HG02943 (cell line): ENCODE measurements around the gene DHTKD1.
"Not testable (repeated sequence)": the region's sequence is repeated elsewhere in the genome, so short reads cannot be mapped to it uniquely, and the experiment has no call there.

Experiments used
- ATAC-seq: cut with Tn5 transposase; IDR thresholded peaks from one replicate; pipeline ENCODE4 v1.9.1; 2021; ENCODE audit warnings: mild to moderate bottlenecking, low read depth, moderate library complexity; ENCODE audit not compliant: unreplicated experiment

DHTKD1 gene

DNA sequence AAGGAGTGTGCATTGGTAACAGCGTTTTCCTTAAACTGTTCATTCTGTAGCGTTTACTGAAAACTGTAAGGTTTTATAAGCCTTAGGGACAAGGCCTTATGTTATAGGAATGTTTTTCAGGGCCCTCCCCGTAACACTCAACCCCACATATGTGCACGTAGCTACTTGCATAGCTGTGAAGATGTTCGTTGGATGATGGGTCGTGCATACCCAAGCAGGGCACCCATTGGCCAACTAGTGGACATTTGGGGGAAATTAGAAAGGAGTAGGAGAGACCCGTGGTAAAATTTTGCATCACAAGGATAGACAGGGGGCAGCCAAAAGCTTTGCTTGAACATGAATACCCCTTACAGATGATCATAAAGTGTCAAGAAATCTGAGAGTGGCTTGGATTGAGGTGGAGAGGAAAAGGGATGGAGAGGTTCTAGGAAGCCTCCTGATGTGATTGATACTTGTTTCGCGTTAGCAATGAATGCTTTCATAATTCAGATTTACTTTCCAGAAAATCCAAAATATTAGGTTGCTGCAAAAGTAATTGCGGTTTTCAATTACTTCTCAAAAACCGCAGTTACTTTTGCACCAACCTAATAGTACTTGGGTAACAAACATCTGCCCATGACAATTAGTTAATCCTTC is 61.6 kb downstream of the DHTKD1 start:
- ATAC-seq = peak; percentile 47

DNA sequence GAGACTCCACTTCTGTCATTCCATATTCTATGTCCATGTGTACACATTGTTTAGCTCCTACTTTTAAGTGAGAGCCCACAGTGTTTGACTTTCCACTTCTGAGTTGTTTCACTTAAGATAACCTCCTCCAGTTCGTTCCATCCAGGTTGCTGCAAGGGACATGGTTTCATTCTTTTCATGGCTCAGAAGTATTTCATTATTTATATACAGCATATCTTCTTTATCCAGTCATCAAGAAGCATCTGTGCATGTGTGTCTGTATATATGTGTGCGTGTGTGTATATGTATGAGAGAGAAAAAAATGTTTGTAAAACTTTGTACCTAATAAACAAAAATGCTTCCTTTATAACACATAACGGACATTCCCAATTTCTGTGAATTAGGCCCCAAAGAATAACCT is 66.9 kb downstream of the DHTKD1 start:
- ATAC-seq = no peak

DNA sequence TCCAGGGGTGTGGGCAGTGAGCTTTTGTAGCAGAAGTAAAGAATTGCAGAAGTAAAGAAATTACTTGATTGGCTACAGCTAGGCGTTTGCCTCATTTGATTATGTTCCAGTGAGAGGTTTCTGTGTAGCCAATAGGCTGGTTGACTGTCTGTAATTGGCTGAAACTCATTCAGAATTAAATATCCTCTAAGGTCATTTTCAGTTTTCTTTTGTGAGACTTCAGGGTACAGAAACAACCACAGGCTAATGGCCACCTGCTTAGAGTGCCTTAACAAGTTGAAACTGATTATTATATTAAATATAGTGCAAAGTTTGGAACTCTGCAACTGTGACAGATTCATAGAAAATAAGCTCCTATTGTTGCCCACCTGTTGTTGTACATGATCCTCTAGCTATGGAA is 71.3 kb downstream of the DHTKD1 start:
- ATAC-seq = no peak

DNA sequence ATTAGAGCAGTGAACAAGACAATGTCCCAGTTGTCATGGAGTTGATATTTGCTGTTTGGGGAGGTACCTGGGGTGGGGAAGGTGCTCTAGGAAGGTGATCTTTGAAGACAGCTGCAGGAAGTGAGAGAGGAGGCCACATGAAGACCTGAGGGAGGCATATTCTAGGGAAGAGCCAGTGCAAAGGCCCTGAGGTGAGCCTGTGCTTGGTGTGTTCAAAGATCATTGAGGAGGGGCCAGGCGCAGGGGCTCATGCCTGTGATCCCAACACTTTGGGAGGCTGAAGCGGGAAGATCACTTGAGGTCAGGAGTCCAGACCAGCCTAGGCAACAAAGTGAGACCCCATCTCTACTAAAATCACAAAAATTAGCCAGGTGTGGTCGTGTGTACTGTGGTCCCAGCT is 75.8 kb downstream of the DHTKD1 start:
- no peak for ATAC-seq

DNA sequence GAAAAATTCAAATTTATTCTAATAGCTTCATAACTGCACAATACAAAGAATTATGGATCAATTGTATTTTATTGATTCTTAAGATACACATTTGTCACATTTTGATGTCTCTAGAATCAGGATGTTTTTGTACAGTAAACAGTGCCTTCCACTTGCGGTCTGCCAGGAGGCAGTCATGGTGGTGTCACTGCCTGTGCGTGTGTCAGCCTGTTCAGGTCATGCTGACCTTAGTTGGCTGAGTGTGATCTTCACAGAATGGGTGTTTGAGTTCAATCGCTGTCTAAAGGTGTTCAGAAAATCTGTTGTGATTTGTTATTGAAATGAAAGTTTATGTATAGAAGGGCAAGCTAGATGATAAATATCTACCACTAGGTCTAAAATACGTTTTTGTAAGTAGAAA is 81.4 kb downstream of the DHTKD1 start:
- ATAC-seq = no peak

DNA sequence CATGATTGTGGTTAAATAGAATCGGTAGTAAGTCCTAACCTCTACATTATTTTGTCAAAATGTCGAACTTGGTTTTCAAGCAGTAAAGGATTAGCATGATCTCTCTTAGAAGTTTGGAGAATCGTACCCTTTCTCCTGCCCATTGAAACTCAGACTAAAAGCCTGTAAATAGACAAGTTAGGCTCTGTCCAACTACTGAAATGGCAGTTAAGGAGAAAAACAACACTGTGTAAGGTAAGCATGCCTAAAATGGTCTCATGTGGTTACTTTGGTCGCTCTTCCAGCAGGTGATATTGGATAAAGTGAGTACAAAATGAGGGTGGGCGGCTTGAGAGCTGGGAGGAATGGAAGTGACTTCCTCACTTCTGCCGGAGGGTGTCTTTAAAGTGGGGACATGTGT is 85.8 kb downstream of the DHTKD1 start:
- ATAC-seq = no peak

DNA sequence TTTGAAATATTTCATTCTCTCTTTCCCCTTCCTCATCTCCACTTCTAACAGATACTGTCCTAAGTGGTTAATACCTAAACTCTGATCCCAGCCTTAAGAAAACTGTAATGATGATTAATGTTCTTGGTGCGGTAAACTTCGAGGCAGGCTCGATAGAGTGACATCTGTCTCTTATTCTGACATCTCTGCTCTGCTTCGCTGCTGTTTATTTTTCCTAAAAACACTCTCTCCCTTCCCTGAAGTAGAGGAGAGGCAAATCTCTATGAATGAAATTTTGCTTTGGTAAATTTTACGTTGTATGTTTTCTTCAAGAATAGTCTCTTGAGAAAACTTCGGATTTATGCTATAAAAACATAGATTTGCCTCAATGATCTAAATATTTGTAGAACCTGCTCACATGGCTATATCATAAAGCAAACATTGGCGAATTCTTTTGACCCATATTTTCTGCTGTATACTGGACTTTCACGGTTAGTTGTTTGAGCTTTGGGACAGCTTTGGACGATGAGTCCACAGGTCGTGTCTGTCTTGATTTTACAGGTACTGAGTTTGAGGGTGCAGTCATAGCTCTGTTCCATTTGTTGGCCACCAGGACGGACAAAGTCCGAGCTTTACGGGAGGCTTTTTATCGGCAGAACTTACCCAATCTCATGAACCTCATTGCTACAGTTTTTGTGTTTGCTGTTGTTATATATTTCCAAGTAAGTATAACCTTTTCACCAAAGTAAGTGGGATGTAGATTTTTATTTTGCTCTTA is 87.8 kb downstream of the DHTKD1 start:
- ATAC-seq = no peak

DNA sequence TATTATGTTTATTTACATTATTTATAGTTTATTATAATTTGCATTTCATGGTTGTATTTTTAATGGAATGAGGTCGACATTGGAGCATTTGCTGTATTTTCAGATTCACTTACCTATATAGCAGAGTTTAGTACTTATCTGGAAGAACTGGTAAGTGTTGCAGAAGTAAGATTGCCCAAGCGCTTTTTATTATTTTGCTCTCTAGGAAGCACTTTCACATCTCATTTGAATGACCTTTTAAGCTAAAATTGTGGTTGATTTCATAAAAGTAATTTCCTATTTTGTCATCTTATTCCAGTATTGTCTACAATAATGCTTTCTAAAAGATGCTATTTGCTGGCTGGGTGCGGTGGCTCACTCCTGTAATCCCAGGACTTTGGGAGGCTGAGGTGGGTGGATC is 89.4 kb downstream of the DHTKD1 start:
- ATAC-seq = no peak

DNA sequence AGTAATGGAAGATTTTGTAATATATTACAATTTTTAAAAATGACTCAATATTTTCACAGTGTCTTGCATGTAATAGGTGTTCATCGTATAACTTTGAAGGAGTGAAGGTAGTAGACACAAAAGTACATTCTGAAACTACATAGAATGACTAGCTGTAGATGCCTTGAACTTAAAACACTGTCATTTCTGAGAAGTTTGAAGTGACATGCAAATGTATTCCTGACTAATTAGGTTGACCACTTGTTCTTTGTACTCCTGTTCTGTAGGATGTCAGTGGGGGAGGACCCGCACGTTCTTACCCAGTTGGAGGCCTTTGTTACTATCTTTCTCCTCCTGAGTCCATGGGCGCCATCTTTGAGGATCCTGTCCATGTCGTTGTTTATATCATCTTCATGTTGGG is 91.9 kb downstream of the DHTKD1 start:
- no peak for ATAC-seq

DNA sequence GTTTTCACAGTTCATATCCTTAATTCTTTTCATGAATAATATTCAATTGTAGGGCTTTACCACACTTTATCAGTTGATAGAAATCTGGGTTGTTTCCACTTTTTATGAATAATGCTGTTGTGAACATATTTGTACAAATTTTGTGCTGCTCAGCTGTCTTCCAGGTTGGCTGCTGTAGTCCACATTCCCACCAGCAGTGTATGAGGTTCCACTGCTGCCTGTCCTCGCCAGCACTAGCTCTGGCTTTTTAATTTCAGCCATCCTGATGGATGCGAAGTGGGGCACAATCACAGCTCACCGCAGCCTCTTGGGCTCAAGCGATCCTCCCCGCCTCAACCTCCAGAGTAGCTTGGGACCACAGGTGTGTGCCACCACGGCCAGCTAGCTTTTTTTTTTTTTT is 94.2 kb downstream of the DHTKD1 start:
- no peak for ATAC-seq

DNA sequence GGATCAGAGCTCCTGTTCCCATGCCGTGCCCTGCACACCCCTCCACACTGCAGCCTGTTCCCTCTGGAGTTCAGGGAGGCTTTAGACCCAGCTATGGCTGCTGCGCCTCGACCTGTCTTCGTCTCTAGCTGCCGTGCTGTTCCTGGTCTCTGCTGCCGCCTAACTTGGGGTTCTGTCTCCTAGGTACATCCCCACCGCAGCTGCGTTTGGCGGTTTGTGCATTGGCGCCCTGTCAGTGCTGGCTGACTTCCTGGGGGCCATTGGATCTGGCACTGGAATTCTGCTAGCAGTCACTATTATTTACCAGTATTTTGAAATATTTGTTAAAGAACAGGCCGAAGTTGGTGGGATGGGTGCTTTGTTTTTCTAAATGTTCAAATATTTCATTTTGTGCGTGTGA is 95.3 kb downstream of the DHTKD1 start:
- ATAC-seq = no peak

DNA sequence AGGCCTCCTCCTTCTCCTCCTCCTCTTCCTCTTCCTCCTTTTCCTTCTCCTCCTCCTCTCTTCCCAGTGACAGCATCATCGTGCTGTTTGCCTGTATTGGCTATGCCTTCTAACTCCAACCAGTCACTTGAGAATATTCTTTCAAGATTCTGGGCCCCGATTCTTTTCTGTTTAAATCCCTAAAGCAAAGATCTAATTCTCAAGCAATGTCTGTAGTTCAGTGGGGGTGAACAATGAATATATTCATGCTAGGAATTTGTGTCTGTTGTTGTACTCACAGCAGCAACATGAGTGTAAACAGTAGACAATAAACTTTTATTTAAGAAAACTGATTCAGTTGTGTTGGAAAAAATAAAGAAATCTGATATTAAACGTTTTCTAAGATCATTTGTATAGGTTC is 96.3 kb downstream of the DHTKD1 start:
- ATAC-seq = no peak

DNA sequence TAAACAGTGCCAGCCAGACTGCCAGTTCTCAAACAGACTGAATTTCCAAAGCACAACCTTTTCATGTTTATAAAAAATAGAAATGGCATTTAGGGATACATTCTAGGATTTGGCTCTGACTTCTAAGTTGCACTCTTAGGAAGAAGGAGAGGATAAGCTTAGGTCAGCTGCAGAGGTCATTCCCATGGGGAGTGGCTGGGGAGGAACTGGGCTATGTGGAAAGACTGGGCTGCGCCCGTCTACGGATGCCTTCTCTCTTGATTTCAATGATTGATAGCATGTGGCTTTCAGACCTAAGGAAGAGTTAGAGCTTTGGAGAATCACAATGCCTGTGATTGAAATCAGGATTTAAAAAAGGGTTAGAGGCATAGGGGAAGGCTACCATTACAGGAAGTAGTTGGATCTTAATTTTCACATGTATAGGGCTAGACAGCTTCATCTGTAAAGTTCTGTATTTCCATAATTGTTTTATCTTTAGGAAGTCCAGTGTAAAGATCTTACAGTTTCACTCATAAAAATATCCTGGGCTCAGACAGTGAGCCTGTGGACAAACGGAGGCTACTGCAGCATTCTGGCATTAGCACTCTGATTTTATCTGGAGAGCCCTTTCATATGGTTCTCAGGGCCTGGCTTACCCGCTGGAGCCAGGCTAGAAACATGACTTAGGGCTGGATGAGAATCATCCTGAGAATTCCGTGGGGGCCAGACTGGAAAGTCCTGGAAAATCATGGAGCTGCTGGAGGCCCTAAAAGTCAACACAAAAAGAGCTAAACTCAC is 97.4 kb downstream of the DHTKD1 start:
- ATAC-seq = no peak

DNA sequence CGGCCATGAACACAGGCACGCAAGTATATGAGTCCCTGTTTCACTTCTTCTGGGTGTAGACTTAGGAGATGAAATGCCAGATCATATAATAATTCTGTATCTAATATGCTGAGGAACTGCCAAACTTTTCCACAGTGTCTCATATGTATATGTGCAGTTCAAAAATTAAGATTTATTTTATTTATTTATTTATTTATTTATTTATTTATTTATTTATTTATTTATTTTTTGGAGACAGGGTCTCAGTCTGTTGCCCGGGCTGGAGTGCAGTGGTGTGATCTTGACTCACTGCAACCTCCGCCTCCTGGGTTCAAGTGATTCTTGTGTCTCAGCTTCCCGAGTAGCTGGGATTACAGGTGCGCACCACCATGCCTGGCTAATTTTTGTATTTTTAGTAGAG is 102.8 kb downstream of the DHTKD1 start:
- ATAC-seq = not testable (repeated sequence)
